CD14-positive monocyte (primary cell): Measurements from ENCODE around the gene ZNF691. TPM values are rescaled to one million over a fixed set of nuclear protein-coding genes. Genes with fewer than 3 reads are reported as not detected.

Experiments used
- DNase-seq, 3 donors: peaks; one replicate each; pipeline ENCODE4 v3.0.0-alpha.2; 2011 to 2022
- H2AFZ ChIP-seq: 2 replicates; pipeline ENCODE4 v1.6.0; 2012; ENCODE audit warnings: mild to moderate bottlenecking, low read depth, low read length, inconsistent platforms; ENCODE audit not compliant: insufficient read depth, poor library complexity, severe bottlenecking
- H3K27ac ChIP-seq, 2 donors: 1 replicate in 1 of 2; 2 replicates in 1 of 2; pipeline ENCODE4 v1.5.1; 2012 to 2013; ENCODE audit warnings: low read length in 2 of 2, control low read depth in 1 of 2, inconsistent platforms in 1 of 2, low read depth in 1 of 2, mild to moderate bottlenecking in 1 of 2
- H3K27me3 ChIP-seq, 2 donors: one replicate each; pipeline versions ENCODE4 v1.6.0 to v1.6.1; 2011 to 2013; ENCODE audit warnings: low read length in 2 of 2; ENCODE audit not compliant: control insufficient read depth in 2 of 2, insufficient read depth in 2 of 2
- H3K36me3 ChIP-seq, 2 donors: replicated peaks in 1 of 2; 1 replicate in 1 of 2; 2 replicates in 1 of 2; pipeline versions ENCODE4 v1.5.1 to v1.6.1; 2012 to 2013; ENCODE audit warnings: low read length in 2 of 2, control low read depth in 1 of 2, inconsistent platforms in 1 of 2, mild to moderate bottlenecking in 1 of 2; ENCODE audit not compliant: insufficient read depth in 2 of 2, control insufficient read depth in 1 of 2
- H3K4me1 ChIP-seq, 2 donors: 1 replicate in 1 of 2; 2 replicates in 1 of 2; pipeline versions ENCODE4 v1.5.1 to v1.6.1; 2012 to 2013; ENCODE audit warnings: low read length in 2 of 2, control low read depth in 1 of 2, inconsistent platforms in 1 of 2, mild to moderate bottlenecking in 1 of 2, moderate library complexity in 1 of 2; ENCODE audit not compliant: insufficient read depth in 2 of 2, control insufficient read depth in 1 of 2
- H3K4me2 ChIP-seq: replicated peaks from 2 replicates; pipeline ENCODE3; 2012; ENCODE audit warnings: low read length, moderate library complexity, mild to moderate bottlenecking; ENCODE audit not compliant: poor library complexity, severe bottlenecking; ENCODE audit errors: extremely low read depth
- H3K4me3 ChIP-seq, 3 experiments: fragments of 200-600 bp in 1 of 3; sonication (generic) in 1 of 3; replicated peaks in 1 of 3; 1 replicate in 2 of 3; 2 replicates in 1 of 3; pipeline ENCODE4 v1.5.1; 2011 to 2013; ENCODE audit warnings: low read length in 3 of 3, mild to moderate bottlenecking in 3 of 3, control low read depth in 2 of 3, low read depth in 2 of 3, inconsistent platforms in 1 of 3, moderate library complexity in 1 of 3
- H3K79me2 ChIP-seq: 2 replicates; pipeline ENCODE4 v1.6.0; 2012; ENCODE audit warnings: mild to moderate bottlenecking, control low read depth, inconsistent platforms, low read length, moderate library complexity; ENCODE audit not compliant: insufficient read depth
- H3K9ac ChIP-seq: 2 replicates; pipeline ENCODE4 v1.6.0; 2017; ENCODE audit warnings: low read length, mild to moderate bottlenecking; ENCODE audit not compliant: insufficient read depth, poor library complexity, severe bottlenecking
- H3K9me3 ChIP-seq, 2 donors: replicated peaks in 1 of 2; 1 replicate in 1 of 2; 2 replicates in 1 of 2; pipeline versions ENCODE4 v1.5.1 to v1.6.1; 2012 to 2013; ENCODE audit warnings: low read length in 2 of 2, control low read depth in 1 of 2; ENCODE audit not compliant: control insufficient read depth in 1 of 2, insufficient read depth in 1 of 2
- H4K20me1 ChIP-seq: 2 replicates; pipeline ENCODE4 v1.6.0; 2012; ENCODE audit warnings: mild to moderate bottlenecking, low read length, control low read depth, moderate library complexity; ENCODE audit not compliant: insufficient read depth
- H3K27ac Mint-ChIP-seq, 7 donors: one replicate each; pipeline ENCODE4 v1.8.0; 2020; ENCODE audit warnings: mild to moderate bottlenecking in 7 of 7, mixed read lengths in 7 of 7, moderate library complexity in 6 of 7, inconsistent platforms in 2 of 7
- H3K27me3 Mint-ChIP-seq, 3 donors: one replicate each; pipeline ENCODE4 v1.8.0; 2021 to 2022; ENCODE audit warnings: low read depth in 3 of 3, mild to moderate bottlenecking in 3 of 3, mixed read lengths in 3 of 3, moderate library complexity in 3 of 3, inconsistent platforms in 1 of 3
- H3K36me3 Mint-ChIP-seq, 2 donors: one replicate each; pipeline ENCODE4 v1.8.0; 2020; ENCODE audit warnings: mixed read lengths in 2 of 2, inconsistent platforms in 1 of 2, mild to moderate bottlenecking in 1 of 2
- H3K4me1 Mint-ChIP-seq: one replicate; pipeline ENCODE4 v1.8.0; 2020; ENCODE audit warnings: mild to moderate bottlenecking, mixed read lengths
- H3K4me3 Mint-ChIP-seq, 2 donors: one replicate each; pipeline ENCODE4 v1.8.0; 2020; ENCODE audit warnings: mild to moderate bottlenecking in 2 of 2, mixed read lengths in 2 of 2, moderate library complexity in 1 of 2
- H3K9me3 Mint-ChIP-seq, 7 donors: one replicate each; pipeline ENCODE4 v1.8.0; 2020 to 2022; ENCODE audit warnings: mixed read lengths in 7 of 7, mild to moderate bottlenecking in 6 of 7, moderate library complexity in 6 of 7, inconsistent platforms in 2 of 7
- CTCF ChIP-seq: fragments of 200-600 bp; IDR thresholded peaks from one replicate; pipeline ENCODE4 v1.8.0; 2022; ENCODE audit warnings: antibody characterized with exemption, mild to moderate bottlenecking
- WGBS: methylation state at CpG from one replicate; pipeline ENCODE4 v1.1.5; 2013; ENCODE audit warnings: missing lambda C conversion rate; ENCODE audit not compliant: insufficient coverage; 5-methylcytosine and 5-hydroxymethylcytosine counted together
- intact Hi-C, 2 donors: fragments of 100-400 bp; cut with micrococcal nuclease; formaldehyde crosslinking; loops; one replicate each; pipeline versions ENCODE4 v1.15.0 to v1.15.1; 2023
- polyA plus RNA-seq, 3 donors: library from polyadenylated mRNA; depleted of rRNA in 1 of 3; unstranded in 2 of 3; stranded (reverse) in 1 of 3; fragments of 300-500 nt in 2 of 3; fragments of >200 nt in 1 of 3; fragmentation: Illumina TruSeq in 2 of 3; gene quantifications; 1 replicate in 2 of 3; 2 replicates in 1 of 3; pipeline ENCODE4 v1.2.3, GENCODE V29; 2012 to 2021

Gene ZNF691
- polyA plus RNA-seq, 3 donors = 1.3 to 6.7 (median 1.8) TPM

DNA sequence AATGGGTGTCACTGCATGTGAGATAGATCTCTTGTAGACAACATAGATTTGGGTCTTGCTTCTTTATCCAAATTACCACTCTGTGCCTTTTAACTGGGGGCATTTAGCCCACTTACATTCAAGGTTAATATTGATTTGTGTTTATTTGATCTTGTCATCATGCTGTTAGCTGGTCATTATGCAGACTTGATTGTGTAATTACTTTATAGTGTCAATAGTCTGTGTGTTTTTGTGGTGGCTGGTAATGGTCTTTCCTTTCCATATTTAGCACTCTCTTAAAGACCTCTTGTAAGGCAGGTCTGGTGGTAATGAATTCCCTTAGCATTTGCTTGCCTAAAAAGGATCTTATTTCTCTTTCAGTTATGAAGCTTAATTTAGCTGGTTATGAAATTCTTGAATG, 29.6 kb downstream of the ZNF691 start:
- Histone ChIP-seq H3K9ac (no peak overlapping the region), H3K79me2 (no peaks in the 10 kb centered on the region), H3K4me1 (no peaks in the 10 kb centered on the region), H3K4me2 (no peak overlapping the region), H3K4me3 (no peak overlapping the region), H2AFZ (no peak overlapping the region), H3K27me3 (no peaks in the 10 kb centered on the region), H3K9me3 (peaks cover 0 to 15% of the 10 kb centered on the region in 2 donors), H3K36me3 (no peaks in the 10 kb centered on the region), H3K27ac (no peak overlapping the region), H4K20me1 (no peaks in the 10 kb centered on the region)
- Mint-ChIP-seq H3K4me1 (no peaks in the 10 kb centered on the region), H3K27me3 (peaks cover 2 to 8% (median 8%) of the 10 kb centered on the region in 3 donors), H3K4me3 (no peak overlapping the region), H3K9me3 (peaks cover 11 to 25% (median 21%) of the 10 kb centered on the region in 7 donors), H3K27ac (no peak overlapping the region), H3K36me3 (no peaks in the 10 kb centered on the region)
- intact Hi-C loops = no loop called here
- no peak for TF ChIP-seq CTCF
- DNase-seq = no peak

- H3K9me3 Mint-ChIP-seq = peaks cover 11 to 27% (median 21%) of the 10 kb centered on the region in 7 donors
- Histone ChIP-seq H3K4me3 (no peak overlapping the region), H3K9ac (no peak overlapping the region), H3K36me3 (no peaks in the 10 kb centered on the region), H3K4me1 (no peaks in the 10 kb centered on the region), H2AFZ (no peak overlapping the region), H4K20me1 (no peaks in the 10 kb centered on the region), H3K27ac (no peak overlapping the region), H3K9me3 (peaks cover 0 to 16% of the 10 kb centered on the region in 2 donors), H3K27me3 (no peaks in the 10 kb centered on the region), H3K4me2 (no peak overlapping the region), H3K79me2 (no peaks in the 10 kb centered on the region)
- H3K27me3 Mint-ChIP-seq = peaks cover 5 to 8% (median 8%) of the 10 kb centered on the region in 3 donors
- H3K4me3 Mint-ChIP-seq = no peak overlapping the region
- no peak for DNase-seq
- 50% methylated on average over 1 of the region's 2 CpGs for WGBS
- no peaks in the 10 kb centered on the region for H3K36me3 Mint-ChIP-seq
- no peak for TF ChIP-seq CTCF
- no peaks in the 10 kb centered on the region for H3K4me1 Mint-ChIP-seq
- no peak overlapping the region for H3K27ac Mint-ChIP-seq
- intact Hi-C loops = no loop called here
These were observed 31.0 kb downstream of the ZNF691 start for GRCh38 chr1:42877380-42877779.
